GM20431 (cell line): ENCODE data around the gene ITLN2.
"Not testable (repeated sequence)": the region's sequence is repeated elsewhere in the genome, so short reads cannot be mapped to it uniquely, and the experiment has no call there.

ENCODE experiments used
- in situ Hi-C: fragments of 300-500 bp; cut with MseI, MboI; formaldehyde crosslinking; loops from one replicate; pipeline ENCODE4 v1.15.0; 2020; ENCODE audit warnings: low sequenced_read_pairs; ENCODE audit not compliant: unreplicated experiment

The ITLN2 gene

DNA sequence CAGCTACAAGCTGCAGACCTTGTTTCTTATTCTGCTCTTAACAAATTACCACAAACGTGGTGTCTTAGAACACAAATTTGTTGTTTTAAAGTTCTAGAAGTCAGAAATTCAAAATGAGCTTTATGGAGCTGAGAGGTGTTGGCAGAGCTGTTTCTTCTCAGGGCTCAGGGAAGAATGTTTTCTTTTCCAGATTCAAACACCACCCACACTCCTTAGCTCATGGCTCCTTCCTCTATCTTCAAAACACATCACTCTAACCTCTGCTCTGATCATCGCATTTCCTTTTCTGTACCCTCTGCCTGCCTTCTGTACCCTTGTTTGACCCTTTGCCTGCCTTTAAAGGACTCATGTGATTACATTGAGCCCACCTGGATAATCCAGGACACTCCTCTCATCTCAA lies 42.7 kb downstream of the ITLN2 start:
- in situ Hi-C loops: no loop called here

DNA sequence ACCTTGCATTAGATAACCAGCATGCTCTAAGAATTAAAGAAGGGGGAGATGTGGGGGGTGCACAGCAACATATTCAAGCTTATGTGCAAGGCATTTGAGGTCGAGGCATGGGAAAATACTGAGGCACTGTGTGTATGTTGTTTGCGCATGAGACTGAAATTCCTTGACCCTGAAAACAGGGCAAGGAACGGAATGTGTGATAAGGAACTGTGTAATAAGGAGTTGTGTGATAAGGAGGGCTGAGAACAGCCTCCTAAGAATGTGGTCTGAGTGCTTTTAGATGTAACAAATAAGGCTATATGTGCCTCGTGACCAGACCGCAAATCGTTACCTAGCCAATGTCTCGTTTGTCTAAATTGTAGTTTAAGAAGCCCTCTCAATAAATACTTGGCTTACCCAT lies 43.2 kb downstream of the ITLN2 start:
- in situ Hi-C loops: no loop called here

DNA sequence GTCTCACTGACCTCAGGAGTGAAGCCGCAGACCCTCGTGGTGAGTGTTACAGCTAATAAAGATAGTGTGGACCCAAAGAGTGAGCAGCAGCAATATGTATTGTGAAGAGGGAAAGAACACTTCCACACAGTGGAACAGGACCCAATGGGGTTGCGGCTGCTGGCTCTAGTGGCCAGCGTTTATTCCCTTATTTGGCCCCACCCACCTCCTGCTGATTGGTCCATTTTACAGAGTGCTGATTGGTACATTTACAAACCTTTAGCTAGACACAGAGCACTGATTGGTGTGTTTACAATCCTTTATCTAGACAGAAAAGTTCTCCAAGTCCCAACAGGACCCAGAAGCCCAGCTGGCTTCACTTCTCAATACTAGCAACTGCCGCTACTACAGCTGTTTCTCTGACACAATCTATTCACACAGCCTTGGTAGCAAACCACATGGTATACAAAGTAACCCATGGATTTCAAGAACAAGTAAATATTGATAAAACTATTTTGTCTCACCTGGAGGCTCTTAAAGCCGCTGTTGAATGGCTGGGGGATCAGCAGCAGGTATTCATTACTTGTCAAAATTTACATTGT lies 44.3 kb downstream of the ITLN2 start:
- in situ Hi-C loops: no loop called here

DNA sequence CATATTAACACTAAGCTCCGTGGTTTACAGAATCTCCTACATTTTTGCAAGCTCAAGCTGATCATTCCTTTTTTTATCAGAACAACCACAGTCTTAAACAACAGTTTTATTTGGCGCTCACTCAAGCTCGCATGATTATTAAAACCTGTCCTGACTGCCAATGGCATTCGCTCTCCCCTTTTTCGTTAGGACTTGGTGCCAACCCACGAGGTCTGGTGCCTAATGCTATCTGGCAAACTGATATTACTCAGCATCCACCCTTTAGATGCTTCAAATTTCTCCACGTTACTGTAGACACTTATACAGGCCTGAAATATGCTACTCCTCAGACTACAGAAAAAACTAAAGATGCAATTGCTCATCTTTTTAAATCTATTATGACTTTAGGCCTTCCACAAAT lies 46.6 kb downstream of the ITLN2 start:
- in situ Hi-C loops: no loop called here

GRCh38 chr1:160905617-160905989 lies 49.0 kb downstream of the ITLN2 start:
- in situ Hi-C loops: no loop called here

DNA sequence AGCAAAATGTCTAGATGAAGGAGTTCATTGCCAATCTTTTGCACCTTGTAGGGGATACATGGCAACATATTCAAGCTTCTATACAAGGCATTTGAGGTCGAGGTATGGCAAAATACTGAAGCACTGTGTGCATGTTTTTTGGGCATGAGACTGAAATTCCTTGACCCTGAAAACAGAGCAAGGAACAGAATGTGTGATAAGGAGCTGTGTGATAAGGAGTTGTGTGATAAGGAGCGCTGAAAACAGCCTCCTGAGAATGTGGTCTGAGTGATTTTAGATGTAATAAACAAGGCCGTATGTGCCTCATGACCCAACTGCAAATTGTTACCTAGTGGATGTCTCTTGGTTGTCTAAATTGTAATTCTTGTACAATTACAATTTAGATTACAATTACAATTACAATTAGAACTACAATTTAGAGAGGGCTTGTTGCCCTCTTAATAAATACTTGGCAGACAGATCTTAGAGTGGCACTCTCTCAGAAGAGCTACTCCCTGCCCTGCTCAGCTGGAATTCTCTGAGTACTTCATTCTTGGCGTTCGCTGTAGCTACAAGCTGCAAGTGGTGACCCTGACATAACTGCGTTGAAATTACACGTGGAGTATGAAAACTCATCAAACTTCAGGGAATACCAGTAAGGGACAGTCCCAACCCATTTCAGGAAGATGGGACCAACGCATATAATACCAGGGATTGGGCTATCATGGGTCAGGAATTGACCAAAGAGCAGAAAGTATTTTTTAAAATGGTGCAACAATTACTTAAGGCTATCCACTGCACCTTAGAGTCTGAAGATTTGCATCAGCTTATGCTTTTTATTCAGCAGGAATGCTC lies 49.6 kb downstream of the ITLN2 start:
- in situ Hi-C loops: no loop called here

GRCh38 chr1:160902251-160902650 lies 52.4 kb downstream of the ITLN2 start:
- in situ Hi-C loops: not testable (repeated sequence)

GRCh38 chr1:160901768-160902167 lies 52.8 kb downstream of the ITLN2 start:
- in situ Hi-C loops: no loop called here

DNA sequence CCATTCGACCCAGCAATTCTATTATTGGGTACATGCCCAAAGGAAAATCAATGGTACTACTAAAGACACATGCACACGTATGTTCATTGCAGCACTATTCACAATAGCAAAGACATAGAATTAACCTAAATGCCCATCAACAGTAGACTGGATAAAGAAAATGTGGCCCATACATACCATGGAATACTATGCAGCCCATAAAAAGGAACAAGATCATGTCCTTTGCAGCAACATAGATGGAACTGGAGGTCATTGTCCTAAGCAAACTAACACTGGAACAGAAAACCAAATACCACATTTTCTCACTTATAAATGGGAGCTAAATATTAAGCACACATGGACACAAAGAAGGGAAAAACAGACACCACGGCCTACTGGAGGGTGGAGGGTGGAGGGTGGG lies 53.9 kb downstream of the ITLN2 start:
- in situ Hi-C loops: not testable (repeated sequence)
